Esophagus squamous epithelium (tissue), 4 donors: ENCODE data around the gene LPP.

ENCODE experiments used
- POLR2A ChIP-seq, 4 donors: fragments of 450-650 bp; IDR thresholded peaks; one replicate each; pipeline ENCODE4 v1.6.1; 2017; ENCODE audit warnings: antibody characterized with exemption in 4 of 4, mild to moderate bottlenecking in 4 of 4, moderate library complexity in 3 of 4
- TF ChIP-seq, protein P1 (sequence below), 6 experiments: fragments of 450-650 bp in 4 of 6; fragments of 200-600 bp in 2 of 6; sonication (generic) in 2 of 6; IDR thresholded peaks; one replicate each; pipeline ENCODE4 v1.5.1; 2016 to 2019; ENCODE audit warnings: antibody characterized with exemption in 6 of 6, mild to moderate bottlenecking in 4 of 6, moderate library complexity in 4 of 6

DNA sequence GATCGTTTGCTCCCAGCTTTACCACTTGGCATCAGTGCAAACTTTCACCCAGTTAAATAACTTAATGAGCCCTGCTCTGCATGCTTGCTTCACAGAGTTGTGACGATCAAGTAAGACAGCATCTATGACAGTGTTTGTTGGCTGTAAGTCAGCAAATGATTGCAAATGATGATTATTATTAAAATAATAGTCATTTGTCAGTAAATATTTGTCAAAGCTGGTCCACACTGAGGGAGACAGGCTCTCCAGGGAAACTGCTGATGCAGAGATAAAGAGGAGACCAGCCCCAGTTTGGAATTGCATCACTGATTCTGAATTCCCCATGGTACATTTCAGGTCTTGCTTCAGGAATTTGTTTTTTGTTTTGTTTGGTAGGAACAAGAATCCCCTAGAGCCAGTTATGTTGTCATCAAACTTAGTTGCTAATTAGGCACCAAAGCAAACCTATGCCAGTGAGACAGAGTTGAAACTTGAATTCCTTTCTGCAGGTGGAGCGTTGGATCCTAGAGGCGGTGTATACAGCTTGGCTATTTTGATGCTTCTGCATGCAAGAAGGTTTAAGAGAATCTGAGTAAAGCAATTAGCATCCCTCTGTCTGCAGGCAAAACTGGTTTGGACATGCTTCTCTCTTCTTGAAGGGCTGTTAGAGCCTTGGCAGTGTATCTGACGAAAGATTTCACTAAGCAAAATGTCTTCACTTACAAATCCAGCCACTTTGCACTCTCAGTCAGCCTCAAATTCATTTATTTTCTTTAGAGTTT, 679.2 kb downstream of the LPP start:
- TF ChIP-seq, protein P1, sequence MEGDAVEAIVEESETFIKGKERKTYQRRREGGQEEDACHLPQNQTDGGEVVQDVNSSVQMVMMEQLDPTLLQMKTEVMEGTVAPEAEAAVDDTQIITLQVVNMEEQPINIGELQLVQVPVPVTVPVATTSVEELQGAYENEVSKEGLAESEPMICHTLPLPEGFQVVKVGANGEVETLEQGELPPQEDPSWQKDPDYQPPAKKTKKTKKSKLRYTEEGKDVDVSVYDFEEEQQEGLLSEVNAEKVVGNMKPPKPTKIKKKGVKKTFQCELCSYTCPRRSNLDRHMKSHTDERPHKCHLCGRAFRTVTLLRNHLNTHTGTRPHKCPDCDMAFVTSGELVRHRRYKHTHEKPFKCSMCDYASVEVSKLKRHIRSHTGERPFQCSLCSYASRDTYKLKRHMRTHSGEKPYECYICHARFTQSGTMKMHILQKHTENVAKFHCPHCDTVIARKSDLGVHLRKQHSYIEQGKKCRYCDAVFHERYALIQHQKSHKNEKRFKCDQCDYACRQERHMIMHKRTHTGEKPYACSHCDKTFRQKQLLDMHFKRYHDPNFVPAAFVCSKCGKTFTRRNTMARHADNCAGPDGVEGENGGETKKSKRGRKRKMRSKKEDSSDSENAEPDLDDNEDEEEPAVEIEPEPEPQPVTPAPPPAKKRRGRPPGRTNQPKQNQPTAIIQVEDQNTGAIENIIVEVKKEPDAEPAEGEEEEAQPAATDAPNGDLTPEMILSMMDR (IDR thresholded peaks at IDR 0.05) = peak in 2 of 6 experiments; percentile 19 to 29
- no peak for TF ChIP-seq POLR2A (IDR thresholded peaks at IDR 0.05)
